Upper lobe of left lung (tissue), 4 donors: ENCODE data around the gene SNX5.

ENCODE experiments used
- EP300 ChIP-seq, 4 donors: sonication (generic); formaldehyde crosslinking; IDR thresholded peaks; one replicate each; pipeline ENCODE4 v1.5.1; 2017; ENCODE audit warnings: antibody characterized with exemption in 4 of 4, control low read depth in 2 of 4
- POLR2A ChIP-seq, 4 donors: fragments of 450-650 bp; IDR thresholded peaks; one replicate each; pipeline ENCODE4 v1.5.1; 2016 to 2017; ENCODE audit warnings: antibody characterized with exemption in 4 of 4, mild to moderate bottlenecking in 2 of 4
- POLR2AphosphoS5 ChIP-seq, 2 donors: sonication (generic); formaldehyde crosslinking; IDR thresholded peaks; one replicate each; pipeline ENCODE4 v1.5.1; 2017; ENCODE audit warnings: antibody characterized with exemption in 2 of 2
- TF ChIP-seq, protein P1 (sequence below), 6 experiments: fragments of 450-650 bp in 4 of 6; fragments of 200-600 bp in 2 of 6; sonication (generic) in 2 of 6; IDR thresholded peaks; one replicate each; pipeline ENCODE4 v1.5.1; 2016 to 2019; ENCODE audit warnings: antibody characterized with exemption in 6 of 6

DNA sequence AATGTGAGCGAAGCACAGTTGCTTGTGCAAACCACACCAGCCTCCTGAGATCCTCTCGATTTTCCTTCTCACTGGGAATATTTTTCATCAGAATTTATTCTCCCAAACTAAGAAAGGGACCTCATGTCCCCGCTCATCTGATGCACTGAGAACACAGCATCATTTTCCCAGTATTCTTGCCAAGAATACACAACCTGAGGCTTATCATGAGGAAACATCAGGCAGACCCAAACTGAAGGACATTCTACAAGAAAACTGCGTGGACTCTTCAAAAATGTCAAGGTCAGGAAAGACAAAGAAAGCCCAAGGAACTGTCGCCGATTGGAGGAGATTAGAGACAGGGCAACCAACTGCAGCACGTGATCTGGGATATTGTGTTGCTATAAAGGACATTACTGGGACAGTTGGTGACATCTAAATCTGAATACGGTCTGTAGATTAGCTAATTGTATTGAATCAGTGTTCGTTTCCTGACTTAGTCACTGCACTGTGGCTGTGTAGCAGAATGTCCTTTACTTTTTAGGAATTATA lies 72.3 kb downstream of the SNX5 start:
- TF ChIP-seq, protein P1, sequence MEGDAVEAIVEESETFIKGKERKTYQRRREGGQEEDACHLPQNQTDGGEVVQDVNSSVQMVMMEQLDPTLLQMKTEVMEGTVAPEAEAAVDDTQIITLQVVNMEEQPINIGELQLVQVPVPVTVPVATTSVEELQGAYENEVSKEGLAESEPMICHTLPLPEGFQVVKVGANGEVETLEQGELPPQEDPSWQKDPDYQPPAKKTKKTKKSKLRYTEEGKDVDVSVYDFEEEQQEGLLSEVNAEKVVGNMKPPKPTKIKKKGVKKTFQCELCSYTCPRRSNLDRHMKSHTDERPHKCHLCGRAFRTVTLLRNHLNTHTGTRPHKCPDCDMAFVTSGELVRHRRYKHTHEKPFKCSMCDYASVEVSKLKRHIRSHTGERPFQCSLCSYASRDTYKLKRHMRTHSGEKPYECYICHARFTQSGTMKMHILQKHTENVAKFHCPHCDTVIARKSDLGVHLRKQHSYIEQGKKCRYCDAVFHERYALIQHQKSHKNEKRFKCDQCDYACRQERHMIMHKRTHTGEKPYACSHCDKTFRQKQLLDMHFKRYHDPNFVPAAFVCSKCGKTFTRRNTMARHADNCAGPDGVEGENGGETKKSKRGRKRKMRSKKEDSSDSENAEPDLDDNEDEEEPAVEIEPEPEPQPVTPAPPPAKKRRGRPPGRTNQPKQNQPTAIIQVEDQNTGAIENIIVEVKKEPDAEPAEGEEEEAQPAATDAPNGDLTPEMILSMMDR (IDR thresholded peaks at IDR 0.05) = no peak
- TF ChIP-seq EP300 (IDR thresholded peaks at IDR 0.05) = peak in 2 of 4 donors; percentile 66 to 91
- no peak for TF ChIP-seq POLR2A (IDR thresholded peaks at IDR 0.05)
- TF ChIP-seq POLR2AphosphoS5 (IDR thresholded peaks at IDR 0.05) = peak in 1 of 2 donors; percentile 80
